Measurements from ENCODE around the gene TRAF5.

DNA sequence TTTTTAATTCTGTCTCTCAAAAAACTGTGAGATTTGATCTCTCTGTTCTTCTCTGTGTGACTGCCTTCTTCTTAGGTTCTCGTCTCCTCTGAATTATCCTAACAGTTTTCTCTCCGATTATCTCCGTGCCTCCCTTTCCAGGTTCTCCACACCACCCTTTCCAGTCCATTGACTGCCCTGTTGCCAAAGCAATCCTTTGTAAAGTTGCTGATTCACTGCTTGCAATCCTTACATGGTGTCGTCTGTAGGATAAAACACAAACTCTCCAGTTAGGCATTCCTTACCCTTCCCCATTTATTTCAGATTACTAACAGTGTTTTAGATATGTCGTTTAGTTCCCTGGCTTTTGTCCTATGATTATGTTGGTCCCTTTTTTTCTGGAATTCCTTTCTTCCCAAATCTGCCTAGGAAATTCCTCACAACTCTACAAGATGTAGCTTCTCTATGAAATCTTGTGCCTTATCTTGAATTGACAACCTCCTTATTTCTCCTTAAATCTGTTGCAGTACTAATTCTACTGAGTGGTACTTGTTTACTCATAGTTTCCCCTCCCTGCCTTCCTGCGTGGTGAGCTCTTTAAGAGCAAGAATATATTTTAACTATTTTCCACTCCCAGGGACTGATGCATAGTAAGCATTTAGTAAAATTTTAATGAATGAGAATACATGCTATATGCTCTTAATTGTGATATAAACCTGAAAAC lies 45.2 kb upstream of the TRAF5 start:
- TF ChIP-seq, protein P1, sequence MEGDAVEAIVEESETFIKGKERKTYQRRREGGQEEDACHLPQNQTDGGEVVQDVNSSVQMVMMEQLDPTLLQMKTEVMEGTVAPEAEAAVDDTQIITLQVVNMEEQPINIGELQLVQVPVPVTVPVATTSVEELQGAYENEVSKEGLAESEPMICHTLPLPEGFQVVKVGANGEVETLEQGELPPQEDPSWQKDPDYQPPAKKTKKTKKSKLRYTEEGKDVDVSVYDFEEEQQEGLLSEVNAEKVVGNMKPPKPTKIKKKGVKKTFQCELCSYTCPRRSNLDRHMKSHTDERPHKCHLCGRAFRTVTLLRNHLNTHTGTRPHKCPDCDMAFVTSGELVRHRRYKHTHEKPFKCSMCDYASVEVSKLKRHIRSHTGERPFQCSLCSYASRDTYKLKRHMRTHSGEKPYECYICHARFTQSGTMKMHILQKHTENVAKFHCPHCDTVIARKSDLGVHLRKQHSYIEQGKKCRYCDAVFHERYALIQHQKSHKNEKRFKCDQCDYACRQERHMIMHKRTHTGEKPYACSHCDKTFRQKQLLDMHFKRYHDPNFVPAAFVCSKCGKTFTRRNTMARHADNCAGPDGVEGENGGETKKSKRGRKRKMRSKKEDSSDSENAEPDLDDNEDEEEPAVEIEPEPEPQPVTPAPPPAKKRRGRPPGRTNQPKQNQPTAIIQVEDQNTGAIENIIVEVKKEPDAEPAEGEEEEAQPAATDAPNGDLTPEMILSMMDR (IDR thresholded peaks at IDR 0.05; ENCODE audit: insufficient read depth, low read length, poor library complexity, severe bottlenecking), result no peak
- TF ChIP-seq EZH2phosphoT487 (conservative IDR thresholded peaks at IDR 0.05; ENCODE audit: low read length), result no peak
